PFSK-1 (cell line): ENCODE results near the gene SLC48A1.

Experiments
- POLR2AphosphoS5 ChIP-seq: IDR thresholded peaks from 2 replicates; pipeline ENCODE4 v1.6.1; 2012; ENCODE audit warnings: low read depth, mild to moderate bottlenecking, control low read depth, low read length, moderate library complexity
- TF ChIP-seq, protein P1 (sequence below), 2 experiments: IDR thresholded peaks; 2 replicates each; pipeline versions ENCODE4 v1.6.1 to v1.8.0; 2011 to 2012; ENCODE audit warnings: low read depth in 2 of 2, low read length in 2 of 2, control low read depth in 1 of 2, inconsistent platforms in 1 of 2, mild to moderate bottlenecking in 1 of 2, moderate library complexity in 1 of 2; ENCODE audit not compliant: insufficient read depth in 1 of 2

DNA sequence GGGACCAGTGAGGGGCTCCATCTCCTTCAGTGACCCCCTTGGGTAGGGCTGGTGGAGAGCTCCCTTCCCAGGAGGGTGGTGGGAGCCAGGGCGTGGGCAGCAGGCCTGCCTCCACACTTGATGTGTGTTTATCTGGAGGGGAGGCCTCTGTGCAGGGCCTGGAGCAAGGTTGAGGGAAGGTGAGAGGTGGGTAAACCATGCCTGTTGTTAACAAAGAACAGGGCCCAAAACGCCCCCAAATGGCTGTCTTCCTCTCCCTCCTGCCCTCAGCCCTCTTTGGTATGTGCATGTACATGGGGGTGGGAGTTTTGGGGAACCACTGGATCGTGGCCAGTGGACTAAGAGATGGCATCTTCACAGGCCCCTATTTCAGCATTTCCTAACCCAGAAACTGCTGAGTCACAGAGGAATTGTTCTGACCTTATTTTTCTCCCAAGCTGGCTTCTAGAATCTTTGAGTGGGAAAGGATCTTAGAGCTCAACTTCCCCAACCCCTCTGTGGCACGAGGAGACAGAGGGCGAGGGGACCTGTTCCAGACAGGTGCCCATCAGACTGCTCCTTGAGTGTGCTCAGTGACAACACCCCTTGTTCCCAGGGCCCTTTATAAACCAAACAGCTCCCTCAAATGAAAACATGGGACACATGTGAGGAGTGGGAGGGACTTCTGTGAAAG, 3.6 kb downstream of the SLC48A1 start:
- TF ChIP-seq, protein P1, sequence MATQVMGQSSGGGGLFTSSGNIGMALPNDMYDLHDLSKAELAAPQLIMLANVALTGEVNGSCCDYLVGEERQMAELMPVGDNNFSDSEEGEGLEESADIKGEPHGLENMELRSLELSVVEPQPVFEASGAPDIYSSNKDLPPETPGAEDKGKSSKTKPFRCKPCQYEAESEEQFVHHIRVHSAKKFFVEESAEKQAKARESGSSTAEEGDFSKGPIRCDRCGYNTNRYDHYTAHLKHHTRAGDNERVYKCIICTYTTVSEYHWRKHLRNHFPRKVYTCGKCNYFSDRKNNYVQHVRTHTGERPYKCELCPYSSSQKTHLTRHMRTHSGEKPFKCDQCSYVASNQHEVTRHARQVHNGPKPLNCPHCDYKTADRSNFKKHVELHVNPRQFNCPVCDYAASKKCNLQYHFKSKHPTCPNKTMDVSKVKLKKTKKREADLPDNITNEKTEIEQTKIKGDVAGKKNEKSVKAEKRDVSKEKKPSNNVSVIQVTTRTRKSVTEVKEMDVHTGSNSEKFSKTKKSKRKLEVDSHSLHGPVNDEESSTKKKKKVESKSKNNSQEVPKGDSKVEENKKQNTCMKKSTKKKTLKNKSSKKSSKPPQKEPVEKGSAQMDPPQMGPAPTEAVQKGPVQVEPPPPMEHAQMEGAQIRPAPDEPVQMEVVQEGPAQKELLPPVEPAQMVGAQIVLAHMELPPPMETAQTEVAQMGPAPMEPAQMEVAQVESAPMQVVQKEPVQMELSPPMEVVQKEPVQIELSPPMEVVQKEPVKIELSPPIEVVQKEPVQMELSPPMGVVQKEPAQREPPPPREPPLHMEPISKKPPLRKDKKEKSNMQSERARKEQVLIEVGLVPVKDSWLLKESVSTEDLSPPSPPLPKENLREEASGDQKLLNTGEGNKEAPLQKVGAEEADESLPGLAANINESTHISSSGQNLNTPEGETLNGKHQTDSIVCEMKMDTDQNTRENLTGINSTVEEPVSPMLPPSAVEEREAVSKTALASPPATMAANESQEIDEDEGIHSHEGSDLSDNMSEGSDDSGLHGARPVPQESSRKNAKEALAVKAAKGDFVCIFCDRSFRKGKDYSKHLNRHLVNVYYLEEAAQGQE (IDR thresholded peaks at IDR 0.05; ENCODE audit: insufficient read depth in 1 of 2, low read depth in 2 of 2, low read length in 2 of 2), result no peak
- no peak for TF ChIP-seq POLR2AphosphoS5
